Vagina (tissue), 2 donors: ENCODE measurements around the gene ZNF839.

Experiments used
- CTCF ChIP-seq, 3 experiments: fragments of 450-650 bp in 2 of 3; fragments of 200-600 bp in 1 of 3; sonication (generic) in 1 of 3; IDR thresholded peaks; one replicate each; pipeline ENCODE4 v1.5.1; 2017 to 2019; ENCODE audit warnings: antibody characterized with exemption in 3 of 3, mild to moderate bottlenecking in 2 of 3, moderate library complexity in 2 of 3
- POLR2A ChIP-seq, 2 donors: fragments of 450-650 bp; IDR thresholded peaks; one replicate each; pipeline ENCODE4 v1.6.1; 2017; ENCODE audit warnings: antibody characterized with exemption in 2 of 2, mild to moderate bottlenecking in 2 of 2, moderate library complexity in 2 of 2
- POLR2AphosphoS5 ChIP-seq, 2 donors: sonication (generic); formaldehyde crosslinking; IDR thresholded peaks; one replicate each; pipeline ENCODE4 v1.9.0; 2017; ENCODE audit warnings: antibody characterized with exemption in 2 of 2, mild to moderate bottlenecking in 2 of 2, low read depth in 1 of 2; ENCODE audit not compliant: insufficient read depth in 1 of 2

- TF ChIP-seq CTCF (IDR thresholded peaks at IDR 0.05) (no peak), POLR2A (IDR thresholded peaks at IDR 0.05) (no peak), POLR2AphosphoS5 (IDR thresholded peaks at IDR 0.05; ENCODE audit: insufficient read depth in 1 of 2, low read depth in 1 of 2) (no peak)
Observed at GRCh38 chr14:102295270-102295669, 24.3 kb upstream of the ZNF839 start.
